Stimulated activated CD8-positive, alpha-beta memory T cell treated with anti-CD3 and anti-CD28 coated beads, Interleukin-12 subunit alpha, Interleukin-12 subunit beta, amount 100 ng/mL, for 1 hour (primary cell): ENCODE measurements around the gene C4orf33.

Source experiments
- DNase-seq: peaks from one replicate; pipeline ENCODE4 v3.0.0-alpha.2; 2020; ENCODE audit warnings: low read depth

The C4orf33 gene

GRCh38 chr4:129129143-129129542 lies 33.2 kb downstream of the C4orf33 start:
- DNase-seq, result no peak

DNA sequence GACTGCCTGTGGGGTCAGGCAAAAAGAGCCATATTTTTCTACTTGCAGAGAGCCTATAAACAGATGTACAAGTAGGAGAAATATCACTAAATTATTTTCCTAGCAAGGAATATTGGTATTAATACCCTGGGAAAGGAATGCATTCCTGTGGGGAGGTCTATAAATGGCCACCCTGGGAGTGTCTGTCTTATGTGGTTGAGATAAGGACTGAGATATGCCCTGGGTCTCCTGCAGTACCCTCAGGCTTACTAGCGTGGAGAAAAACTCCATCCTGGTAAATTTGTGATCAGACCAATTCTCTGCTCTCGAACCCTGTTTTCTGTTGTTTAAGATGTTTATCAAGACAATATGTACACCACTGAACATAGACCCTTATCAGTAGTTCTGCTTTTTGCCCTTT lies 35.4 kb downstream of the C4orf33 start:
- DNase-seq, result no peak

- no peak for DNase-seq
Observed at GRCh38 chr4:129136433-129136832, 40.5 kb downstream of the C4orf33 start.

DNA sequence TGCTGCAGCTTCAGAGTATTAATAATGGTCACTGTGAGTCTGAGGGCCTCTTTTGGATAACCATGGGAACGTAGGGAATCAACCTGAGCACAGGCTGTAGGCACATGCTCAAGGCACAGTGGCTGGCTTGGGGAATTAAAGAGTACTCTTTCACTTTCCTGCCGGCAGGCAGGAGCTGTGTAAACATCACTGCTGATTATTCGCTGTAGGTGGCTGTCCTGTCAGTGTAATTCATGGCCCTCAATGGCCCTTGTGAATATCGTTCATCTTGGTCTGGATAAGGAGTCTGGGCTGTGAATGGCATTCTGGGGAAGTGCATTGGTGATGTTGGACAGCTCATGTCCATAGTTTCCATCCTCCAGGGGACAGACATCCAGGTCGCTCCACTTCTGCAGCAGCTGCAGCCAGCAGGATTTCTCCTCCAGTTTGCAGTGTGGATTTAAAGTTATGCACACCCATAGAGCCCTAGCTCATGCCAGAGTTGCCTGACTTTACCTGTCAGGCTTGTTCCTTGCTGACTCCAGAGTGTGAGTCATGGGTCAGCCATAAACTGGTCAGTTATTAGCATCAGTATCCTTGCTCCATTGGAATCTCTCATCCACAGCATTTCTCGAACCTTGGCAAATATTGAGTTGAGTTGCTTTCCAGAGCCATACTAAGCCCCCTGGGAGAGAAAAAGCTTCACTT lies 43.0 kb downstream of the C4orf33 start:
- no peak for DNase-seq

GRCh38 chr4:129140521-129140920 lies 44.6 kb downstream of the C4orf33 start:
- no peak for DNase-seq

DNA sequence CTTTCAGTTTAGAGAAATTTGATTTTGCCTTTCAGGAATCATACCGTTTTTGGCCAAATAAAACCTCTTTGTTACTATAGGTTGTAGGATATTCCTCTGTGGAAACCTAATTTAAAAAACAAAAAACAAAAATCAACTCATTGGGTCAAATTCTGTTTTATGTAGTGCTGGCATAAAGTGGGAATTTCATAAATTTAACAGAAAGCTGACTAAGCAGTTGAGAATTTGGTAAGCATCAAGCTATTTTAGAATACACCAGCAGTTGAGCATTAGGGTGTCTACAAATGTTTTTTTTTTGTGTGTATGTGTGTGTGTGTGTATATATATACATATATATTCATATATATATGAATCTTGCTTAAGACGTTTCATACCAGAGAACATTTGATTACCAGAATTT lies 47.4 kb downstream of the C4orf33 start:
- DNase-seq, result no peak

DNA sequence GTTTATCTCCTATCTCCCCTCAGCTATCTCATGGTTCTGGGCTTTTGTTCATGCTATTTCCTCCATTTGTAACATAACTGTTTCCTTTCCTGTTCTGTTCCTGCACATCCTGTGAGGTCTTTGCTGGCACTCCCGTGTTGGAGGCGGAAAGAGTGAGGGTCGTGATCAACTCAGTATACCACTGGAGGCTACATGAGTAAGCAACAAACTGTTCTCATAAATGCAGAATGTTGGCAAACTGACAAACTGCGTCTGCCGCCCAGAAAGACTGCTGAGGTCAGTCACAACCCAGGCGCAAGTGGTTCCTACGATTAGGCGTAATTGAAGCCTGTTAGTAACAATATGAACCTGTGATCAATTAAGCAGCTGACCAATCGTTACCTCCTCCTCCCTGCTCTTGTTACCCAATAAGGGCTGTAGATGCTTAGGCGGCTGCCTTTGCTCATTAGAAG lies 48.8 kb downstream of the C4orf33 start:
- no peak for DNase-seq

DNA sequence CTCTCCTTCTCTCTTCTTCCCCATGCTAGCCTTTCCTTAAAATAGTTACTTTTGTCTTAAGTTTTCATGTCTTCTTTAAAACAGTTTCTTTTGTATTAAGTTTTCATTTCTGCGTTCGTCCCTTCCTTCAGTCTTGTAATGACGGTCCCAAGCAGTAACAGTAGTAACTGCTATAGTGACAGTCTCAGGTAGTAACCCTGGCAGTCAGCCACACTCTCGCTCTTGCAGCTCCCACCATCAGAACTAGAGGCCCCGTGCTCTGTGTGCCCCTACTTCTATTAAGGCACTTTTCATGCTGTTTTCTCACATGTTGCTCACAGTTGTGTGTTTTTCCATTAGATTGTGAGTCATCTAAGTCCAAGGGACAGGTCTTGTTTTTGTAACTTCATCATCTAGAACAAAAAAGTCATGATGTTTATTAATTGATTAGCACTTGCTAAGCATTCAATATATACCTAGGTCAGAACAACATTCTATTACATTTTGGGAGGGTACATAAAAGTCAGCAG lies 49.3 kb downstream of the C4orf33 start:
- no peak for DNase-seq

- no peak for DNase-seq
Observed at GRCh38 chr4:129146639-129147038, 50.7 kb downstream of the C4orf33 start.

- no peak for DNase-seq
Observed at GRCh38 chr4:129148892-129149291, 52.9 kb downstream of the C4orf33 start.

DNA sequence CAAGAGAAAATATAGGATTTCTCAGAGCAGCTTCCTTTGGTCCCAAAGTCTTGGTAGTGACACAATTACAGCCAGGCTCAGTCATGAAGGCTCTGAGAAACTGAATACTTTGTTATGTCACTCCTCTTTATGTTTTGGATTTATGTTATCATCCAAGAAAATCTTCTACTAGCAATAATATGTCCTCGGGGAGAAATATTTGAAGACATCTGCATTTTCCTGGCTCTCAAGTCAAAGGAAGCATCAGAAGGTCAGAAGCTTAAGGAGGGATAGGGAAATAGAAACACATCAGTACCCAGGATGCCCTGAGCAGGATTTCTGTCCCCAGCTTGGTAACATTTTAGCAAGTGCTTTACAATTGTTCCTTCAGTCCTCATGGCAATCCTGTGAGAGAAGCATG lies 54.0 kb downstream of the C4orf33 start:
- DNase-seq, result no peak

DNA sequence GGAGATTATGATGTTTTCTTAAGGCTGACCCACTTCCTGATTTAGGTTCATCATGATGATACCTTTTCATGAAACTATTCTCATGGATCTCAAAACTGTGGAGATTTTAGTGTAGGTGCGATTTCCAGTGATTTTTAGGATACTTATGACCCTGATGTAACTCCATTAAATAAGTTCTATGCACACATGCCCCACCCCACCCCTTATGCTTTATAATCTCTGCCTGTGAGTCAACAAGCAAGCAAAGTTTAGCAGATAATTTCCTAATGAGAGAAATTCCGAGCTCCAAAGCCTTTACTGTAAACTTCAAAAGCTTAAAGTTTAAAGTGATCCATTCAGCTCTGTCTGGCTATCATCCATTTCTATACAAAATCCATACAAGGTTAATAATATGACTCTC lies 56.4 kb downstream of the C4orf33 start:
- no peak for DNase-seq

GRCh38 chr4:129153700-129154099 lies 57.7 kb downstream of the C4orf33 start:
- DNase-seq, result no peak

GRCh38 chr4:129162450-129162849 lies 66.5 kb downstream of the C4orf33 start:
- DNase-seq, result no peak

DNA sequence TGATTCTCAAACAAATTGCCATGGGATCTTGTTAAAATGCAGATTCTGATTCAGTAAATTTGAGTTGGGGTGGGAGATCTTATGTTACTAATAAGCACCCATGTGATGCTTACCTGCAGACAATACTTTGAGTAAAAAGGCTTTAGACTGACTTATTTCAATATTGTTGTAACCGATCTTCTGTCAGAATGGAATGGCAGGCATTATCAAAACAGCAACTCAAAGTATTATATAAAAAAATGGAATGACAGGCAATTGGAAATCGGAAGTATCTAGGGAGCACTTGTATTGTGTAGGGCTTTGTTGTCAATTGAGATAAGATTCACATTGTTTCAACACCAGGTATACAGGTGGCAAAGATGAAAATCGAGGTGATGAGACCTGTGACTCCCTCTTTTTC lies 67.5 kb downstream of the C4orf33 start:
- no peak for DNase-seq

- no peak for DNase-seq
Observed at GRCh38 chr4:129164243-129164642, 68.3 kb downstream of the C4orf33 start.
